PC-9 (cell line): ENCODE data around the gene TPST2.

Experiments used
- CTCF ChIP-seq: fragments of 200-600 bp; sonication (generic); conservative IDR thresholded peaks from 2 replicates; pipeline ENCODE4 v1.6.1; 2017; ENCODE audit warnings: mixed run types, antibody characterized with exemption, mild to moderate bottlenecking, moderate library complexity
- EZH2 ChIP-seq: fragments of 200-600 bp; sonication (generic); IDR thresholded peaks from 2 replicates; pipeline ENCODE4 v1.8.0; 2017; ENCODE audit warnings: antibody characterized with exemption, low read depth

- TF ChIP-seq CTCF (no peak), EZH2 (no peak)
These were observed 9.6 kb upstream of the TPST2 start for GRCh38 chr22:26599505-26599904.
